ENCODE data around the gene RPL7A.
"Not testable (repeated sequence)": the region's sequence is repeated elsewhere in the genome, so short reads cannot be mapped to it uniquely, and the experiment has no call there.

The RPL7A gene

DNA sequence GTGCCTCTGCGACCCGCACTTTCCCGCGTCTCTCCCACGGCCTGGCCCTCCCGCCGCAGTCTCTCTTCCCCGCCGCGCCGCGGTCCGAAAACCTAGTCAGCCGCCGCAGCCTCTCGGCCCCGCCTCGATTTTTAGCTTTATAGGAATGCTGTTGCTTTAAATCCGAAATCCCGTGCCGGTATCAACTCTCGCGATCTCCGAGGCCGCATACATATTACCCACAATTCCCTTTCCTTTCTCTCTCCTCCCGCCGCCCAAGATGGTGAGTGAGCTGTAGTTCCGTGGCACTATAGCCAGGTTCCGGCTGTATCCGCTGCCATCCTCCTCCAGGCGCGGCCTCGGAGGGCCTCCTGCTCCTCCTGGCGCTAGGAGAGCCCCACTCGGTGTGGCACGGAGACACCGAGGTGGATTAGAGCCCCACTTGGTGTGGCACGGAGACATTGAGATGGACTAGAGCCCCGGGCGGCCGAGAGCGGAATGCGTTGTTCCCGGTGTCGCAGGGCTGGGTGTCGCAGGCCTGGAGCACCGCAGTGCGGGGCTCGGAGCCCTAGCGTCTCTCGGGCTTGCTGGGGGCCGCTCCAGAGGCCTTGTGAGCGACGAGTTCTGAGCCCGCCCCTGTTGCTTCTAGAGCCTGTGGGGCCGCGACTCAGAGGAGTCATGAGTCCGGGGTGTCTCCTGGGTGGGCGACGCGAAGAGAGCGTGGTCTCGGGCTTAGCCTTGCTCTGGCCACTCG is at the start of gene RPL7A, which contains the start of gene MED22:
Gene RPL7A (plus strand): TSS at position 234 of the 733 bp plus-strand sequence. CDS start 26 bp downstream, at position 260.
Gene MED22 (minus strand): TSS at position 147 of the 733 bp plus-strand sequence. CDS start 1,469 bp downstream, outside the sequence.
- DNase-seq = peak; percentile 83 to 96

DNA sequence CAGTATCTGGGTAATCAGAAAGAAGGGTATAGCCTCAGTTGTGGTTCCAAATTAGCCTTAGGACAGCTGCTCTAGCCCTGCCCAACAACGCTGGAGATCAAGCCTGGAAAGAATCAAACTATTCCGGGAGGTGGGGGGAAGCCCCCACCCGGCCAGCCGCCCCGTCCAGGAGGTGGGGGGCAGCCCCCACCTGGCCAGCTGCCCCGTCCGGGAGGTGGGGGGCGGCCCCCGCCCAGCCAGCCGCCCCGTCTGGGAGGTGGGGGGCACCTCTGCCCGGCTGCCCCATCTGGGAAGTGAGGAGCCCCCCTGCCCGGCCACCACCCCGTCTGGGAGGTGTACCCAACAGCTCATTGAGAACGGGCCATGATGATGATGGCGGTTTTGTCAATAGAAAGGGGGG is 48.0 kb upstream of the RPL7A start:
- not testable (repeated sequence) for DNase-seq

DNA sequence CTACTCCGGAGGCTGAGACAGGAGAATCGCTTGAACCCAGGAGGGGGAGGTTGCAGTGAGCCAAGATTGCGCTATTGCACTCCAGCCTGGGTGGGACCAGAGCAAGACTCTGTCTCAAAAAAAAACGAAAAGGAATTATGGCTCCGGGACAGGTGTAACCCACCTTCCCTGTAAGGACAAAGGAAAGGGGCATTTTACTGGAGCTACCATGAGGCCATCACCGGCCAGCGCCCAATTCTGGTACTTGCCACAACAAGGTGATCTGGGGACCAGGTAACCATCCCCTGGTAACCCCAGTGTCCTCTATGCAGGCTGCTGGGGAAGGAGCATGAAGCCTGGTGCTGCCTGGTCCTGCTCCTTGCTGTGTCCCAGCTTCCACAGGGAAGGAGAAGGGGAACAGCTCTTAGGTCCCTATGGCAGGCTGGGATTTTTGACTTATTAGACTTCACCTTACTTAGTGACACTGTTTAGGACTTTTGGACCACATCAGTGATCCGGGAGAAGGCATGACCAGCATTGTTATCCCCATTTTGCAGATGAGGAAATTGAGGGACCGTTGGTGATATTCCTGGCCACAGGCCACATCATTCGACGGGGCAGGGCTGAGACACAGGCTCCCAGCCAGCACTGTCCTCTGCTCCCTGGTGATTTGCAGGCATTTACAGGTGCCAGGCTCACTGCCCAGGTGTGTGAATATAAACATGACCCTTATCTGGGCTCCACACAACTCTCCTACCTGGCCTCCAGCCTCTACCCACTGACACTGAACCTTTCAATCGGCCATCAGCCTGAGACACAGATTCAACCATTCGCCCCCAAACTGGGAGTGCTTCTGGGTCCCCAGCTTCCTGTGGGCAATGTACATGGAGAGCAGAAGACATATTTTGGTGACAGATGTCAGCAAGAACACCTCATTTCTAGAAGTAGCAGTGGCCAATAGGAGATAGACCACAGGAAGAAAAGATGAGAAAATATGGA is 46.5 kb upstream of the RPL7A start:
- DNase-seq = no peak

GRCh38 chr9:133303266-133304157 is 44.5 kb upstream of the RPL7A start:
- DNase-seq = no peak

DNA sequence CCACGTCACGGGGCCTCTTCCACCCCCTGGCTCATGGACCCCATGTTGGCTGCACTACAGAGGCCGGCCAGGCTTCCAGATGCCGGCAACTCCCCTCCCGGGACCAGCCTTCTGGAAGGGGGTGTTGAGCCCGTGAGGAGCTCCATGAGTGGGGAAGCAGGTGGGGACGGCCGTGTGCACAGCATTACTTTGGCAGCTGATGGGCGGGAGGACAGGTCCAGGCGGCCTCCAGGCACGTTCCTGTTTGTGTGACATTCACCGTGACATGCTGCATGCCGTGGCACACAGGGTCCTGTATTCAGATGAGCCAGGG is 43.9 kb upstream of the RPL7A start:
- no peak for DNase-seq

- no peak for DNase-seq
These were observed 43.3 kb upstream of the RPL7A start for GRCh38 chr9:133304477-133305377.

DNA sequence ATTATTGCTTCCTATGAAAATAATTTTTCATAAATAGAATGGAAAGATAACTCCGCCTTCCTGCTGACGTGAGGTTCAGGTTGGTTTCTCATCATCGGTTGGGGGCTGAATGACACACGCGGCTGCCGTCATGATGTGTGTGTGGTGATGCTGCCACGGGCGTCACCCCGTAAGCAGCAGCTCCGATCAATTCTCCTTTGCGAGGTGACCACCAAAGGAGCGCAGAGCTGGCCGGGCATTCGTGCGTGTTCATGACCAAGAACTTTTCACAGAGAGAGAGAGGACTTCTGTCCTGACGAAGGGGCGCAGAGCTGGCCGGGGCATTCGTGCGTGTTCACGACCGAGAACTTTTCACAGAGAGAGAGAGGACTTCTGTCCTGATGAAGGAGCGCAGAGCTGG is 42.3 kb upstream of the RPL7A start:
- DNase-seq = no peak

DNA sequence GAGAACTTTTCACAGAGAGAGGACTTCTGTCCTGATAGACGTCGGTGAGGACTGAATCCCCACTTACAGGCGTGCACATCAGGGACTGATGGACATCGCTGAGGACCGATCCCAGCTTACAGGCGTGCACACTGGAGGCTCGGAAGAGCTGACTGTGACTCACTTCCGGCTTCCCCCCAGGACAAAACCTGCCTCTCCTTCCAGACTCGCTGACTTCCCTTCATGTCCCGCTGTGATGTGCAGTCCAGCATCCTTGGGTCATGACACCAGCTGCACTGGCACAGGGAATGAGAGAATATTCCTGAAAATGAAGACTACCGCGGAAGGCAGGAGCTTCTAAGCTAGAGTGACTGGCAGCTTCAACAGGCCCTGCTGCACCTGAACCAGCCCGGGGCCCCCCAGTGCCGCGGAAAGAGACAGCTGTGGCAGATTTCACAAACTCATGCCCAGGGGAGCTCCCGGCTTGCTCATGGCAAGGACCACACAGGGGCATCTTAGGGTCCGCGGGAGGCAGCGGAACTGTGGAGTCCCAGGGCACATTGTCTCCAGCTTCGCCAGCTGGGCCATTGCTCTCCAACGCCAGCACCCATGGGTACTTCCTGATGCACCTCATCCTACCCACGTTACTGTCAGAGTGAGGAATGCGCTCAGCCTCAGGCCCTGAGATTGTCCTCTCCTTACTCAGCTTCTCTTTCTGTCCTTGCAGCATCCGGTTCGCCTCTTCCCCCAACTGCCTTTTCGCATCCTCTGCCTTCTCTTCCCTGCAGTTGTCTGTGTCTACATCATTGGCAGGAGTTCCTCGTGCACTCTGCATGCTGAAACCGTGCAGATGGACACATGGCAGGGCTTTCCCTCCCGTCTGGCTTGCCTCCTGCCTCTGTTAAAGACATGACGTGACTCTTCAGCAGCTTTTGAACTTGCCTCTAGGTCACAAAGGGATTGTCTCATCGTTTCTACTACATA is 41.5 kb upstream of the RPL7A start:
- DNase-seq = peak in 1 of 2 experiments; percentile 15

DNA sequence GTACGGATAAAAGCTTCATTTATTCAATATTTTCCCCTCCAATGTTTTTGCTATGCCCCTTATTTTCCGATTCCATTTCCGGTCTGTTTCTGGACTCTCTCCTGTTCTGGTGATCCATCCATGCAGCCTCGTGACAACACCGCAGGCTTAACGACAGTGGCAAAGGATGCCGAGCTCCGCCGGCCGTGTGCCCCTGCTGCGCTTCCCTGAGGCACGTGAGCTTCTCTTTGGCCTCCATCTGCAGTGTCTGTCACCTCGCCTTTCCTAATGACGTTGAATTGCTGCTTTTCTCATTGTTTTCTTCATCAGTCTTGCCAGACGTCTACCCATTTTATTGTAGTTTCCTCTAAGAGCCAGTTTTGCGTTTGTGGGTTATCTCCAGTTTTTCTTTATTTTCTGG is 40.7 kb upstream of the RPL7A start:
- no peak for DNase-seq

DNA sequence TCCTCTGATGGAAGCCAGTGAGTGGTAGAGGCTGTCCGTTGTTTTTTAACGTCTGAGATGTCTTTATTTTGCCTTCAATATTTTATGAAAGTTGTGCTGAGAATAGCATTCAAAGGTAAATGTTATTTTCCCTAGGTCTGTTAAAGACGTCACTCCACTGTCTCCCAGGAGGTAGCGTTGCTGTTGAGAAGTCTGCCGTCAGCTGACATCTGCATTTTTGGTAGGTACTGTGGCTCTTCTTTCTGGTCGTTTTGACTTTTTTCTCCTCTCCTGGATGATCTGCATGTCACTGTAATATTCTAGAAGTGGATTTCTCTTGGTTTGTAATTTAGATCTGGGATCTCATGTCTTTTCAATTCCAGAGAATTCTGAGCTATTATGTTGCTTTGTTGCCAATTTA is 38.4 kb upstream of the RPL7A start:
- DNase-seq = no peak

DNA sequence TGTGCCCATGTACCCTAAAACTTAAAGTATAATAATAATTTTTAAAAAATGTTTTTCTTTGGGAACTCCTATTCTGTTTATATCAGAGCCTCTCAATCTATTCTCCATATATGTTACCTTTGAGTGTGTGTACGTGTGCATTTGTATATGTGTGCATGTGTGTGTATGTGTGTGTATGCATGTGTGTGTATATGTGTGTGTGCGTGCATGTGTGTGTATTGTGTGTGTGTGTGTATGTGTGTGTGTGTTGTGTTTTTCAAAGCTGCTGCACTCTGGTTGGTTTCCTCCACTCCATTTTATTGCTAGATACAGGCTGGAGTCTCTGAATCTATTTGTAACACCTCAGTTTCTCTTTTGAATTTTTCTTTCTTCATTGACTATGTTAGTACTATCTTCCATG is 32.0 kb upstream of the RPL7A start:
- no peak for DNase-seq

DNA sequence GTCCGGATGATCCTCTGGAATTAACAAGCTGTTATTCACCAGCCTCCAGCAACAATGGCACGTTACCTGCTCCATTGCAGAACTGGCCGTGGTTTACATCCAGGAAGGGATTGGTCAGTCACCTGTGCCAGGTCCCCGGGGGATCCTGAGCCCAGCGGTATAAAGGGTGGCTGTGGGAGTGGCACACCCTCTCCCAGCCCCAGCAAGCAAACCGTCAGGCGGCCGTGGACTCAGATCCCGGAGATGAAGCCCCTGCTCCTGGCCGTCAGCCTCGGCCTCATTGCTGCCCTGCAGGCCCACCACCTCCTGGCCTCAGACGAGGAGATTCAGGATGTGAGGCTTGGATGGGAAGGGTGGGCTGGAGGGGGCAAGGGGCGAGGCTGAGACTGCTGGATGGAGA is 30.5 kb upstream of the RPL7A start:
- not testable (repeated sequence) for DNase-seq

GRCh38 chr9:133320421-133320881 is 27.6 kb upstream of the RPL7A start:
- no peak for DNase-seq

- DNase-seq = no peak
These were observed 26.5 kb upstream of the RPL7A start for GRCh38 chr9:133321411-133321935.

- no peak for DNase-seq
These were observed 25.3 kb upstream of the RPL7A start for GRCh38 chr9:133322701-133323100.

DNA sequence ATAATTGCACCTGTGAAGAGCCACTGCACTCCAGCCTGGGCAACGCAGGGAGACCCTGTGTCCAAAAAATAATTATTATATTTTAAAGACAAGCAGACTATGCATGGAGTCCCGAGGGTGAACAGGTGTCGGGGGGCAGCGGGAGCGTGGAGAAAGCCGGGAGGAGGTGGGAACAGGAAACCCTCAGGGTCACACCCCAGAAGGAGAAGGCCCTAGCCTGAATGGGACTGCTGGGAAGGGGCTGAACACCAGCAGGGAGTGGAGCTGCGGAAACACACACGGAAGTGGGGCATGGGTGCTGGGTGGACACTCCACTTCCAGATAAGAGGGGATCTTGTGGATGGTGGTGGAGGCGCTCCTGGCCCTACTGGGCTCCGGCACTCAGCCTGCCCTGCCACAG is 24.8 kb upstream of the RPL7A start:
- no peak for DNase-seq

DNA sequence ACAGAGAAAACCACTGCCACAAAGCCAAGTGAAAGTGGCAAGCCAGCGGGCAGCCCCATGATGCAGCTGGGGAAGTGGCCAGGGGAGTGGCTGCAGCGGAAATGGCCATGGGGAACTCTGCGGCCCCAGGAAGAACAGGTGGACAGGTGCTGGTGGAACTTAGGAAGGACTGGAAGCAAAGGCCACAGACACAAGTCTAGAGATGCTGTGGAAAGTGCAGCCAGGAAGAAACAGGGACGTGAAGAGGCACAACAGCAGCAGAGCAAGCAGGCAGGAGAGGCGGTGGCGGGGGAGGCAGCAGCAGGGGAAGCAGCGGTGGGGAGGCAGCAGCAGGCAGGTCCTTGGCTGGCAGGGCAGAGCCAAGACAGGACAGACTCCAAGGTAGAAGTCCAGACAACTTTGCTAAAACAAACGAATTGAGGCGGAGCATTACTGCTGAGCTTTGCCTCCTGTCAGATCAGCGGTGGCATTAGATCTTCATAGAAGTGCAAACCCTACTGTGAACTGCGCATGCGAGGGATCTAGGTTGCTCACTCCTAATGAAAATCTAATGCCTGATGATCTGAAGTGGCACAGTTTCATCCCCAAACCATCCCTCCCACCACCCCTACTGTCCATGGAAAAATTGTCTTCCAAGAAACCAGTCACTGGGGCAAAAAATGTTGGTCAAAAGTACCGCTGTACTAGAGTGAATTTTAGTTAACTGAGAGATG is 23.9 kb upstream of the RPL7A start:
- DNase-seq = no peak

GRCh38 chr9:133327021-133327420 is 21.0 kb upstream of the RPL7A start:
- not testable (repeated sequence) for DNase-seq

DNA sequence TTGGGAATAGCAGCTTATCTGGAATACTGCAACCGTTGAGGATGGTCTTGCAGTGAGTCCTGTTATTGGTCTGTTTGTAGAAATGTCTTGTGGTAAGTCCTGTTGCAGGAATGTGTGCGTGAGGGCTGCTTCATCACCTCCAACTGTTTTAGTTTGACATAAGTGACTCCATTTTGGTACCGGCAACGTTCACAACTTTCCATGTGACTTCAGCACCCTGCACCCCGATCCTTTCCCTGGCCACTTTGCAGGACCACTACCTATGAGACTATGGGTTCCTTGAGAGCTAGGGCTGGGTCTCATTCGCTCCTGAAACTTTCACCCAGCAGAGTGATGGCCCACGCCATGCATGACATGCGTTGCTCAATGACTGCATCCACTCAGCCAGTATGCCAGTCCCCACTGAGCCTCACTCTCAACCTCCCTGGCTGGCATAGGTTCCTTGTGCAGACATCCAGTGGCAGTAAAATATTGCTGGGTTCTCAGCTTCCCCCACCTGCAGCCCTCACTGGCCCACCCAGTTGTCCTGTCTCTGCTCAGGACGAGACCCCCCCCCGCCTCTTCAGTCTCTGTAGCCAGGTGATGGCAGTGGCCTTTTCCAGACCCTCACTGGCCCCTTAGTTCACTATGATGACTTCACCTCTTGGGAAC is 20.1 kb upstream of the RPL7A start:
- DNase-seq = no peak

All from SW 1271 (cell line).